Lower lobe of right lung (tissue), 2 donors: Measurements from ENCODE around the gene UGCG. TPM values are rescaled to one million over a fixed set of nuclear protein-coding genes. Genes with fewer than 3 reads are reported as not detected.

Experiments used
- ATAC-seq, 2 donors: fragments of 200-7000 bp; cut with Tn5 transposase; one replicate each; pipeline ENCODE4 v1.9.1; 2020 to 2022; ENCODE audit warnings: mild to moderate bottlenecking in 2 of 2, moderate library complexity in 2 of 2
- DNase-seq: peaks from one replicate; pipeline ENCODE4 v3.0.0-alpha.2; 2020
- H3K27ac ChIP-seq: fragments of 200-600 bp; one replicate; pipeline ENCODE4 v1.8.0; 2022
- H3K27me3 ChIP-seq: fragments of 200-600 bp; one replicate; pipeline ENCODE4 v1.8.0; 2022; ENCODE audit warnings: low read depth
- H3K36me3 ChIP-seq: fragments of 200-600 bp; one replicate; pipeline ENCODE4 v1.8.0; 2022; ENCODE audit warnings: mild to moderate bottlenecking
- H3K4me1 ChIP-seq: fragments of 200-600 bp; one replicate; pipeline ENCODE4 v1.8.0; 2022
- H3K4me3 ChIP-seq: fragments of 200-600 bp; one replicate; pipeline ENCODE4 v1.8.0; 2022; ENCODE audit warnings: mild to moderate bottlenecking
- H3K9me3 ChIP-seq: fragments of 200-600 bp; one replicate; pipeline ENCODE4 v1.8.0; 2022
- CTCF ChIP-seq: fragments of 200-600 bp; IDR thresholded peaks from one replicate; pipeline ENCODE4 v1.8.0; 2022; ENCODE audit warnings: antibody characterized with exemption, mild to moderate bottlenecking
- intact Hi-C: fragments of 100-400 bp; cut with DNase I; formaldehyde crosslinking; loops from one replicate; pipeline ENCODE4 v1.11.0; 2022
- total RNA-seq: library from RNA; stranded (reverse); fragmentation: NEBNext Ultra II Directional; extraction: Animal tissue kit (Norgen Biotek cat#: 25700); gene quantifications from one replicate; pipeline ENCODE4 v1.2.1, GENCODE V29; 2021
- donor health status: DM: no; HTN: yes; CAD: no; lungs with severe emphysema.

UGCG gene
- total RNA-seq, 1 donor from 2014 or later, result 41.3 TPM

DNA sequence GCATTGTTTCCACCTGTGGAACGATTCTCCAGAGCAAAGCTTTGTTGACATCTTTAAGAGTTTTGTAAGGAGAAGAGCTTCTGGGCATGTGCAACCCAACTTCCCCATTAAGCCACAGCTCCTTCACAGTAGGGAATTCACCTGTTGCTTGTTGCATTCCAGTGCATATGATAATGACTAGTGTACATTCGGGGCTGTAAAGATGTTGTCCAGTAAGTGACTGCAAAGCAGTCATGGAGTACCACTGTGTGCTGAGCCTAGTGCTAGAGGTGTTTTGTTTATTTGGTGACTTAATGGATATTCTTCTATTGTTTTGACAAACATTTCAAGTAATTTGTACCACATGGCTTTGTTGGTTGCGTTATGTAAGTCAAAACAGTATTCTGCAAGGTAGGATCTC lies 12.8 kb downstream of the UGCG start:
- no peak overlapping the region for H3K4me3 ChIP-seq
- no peak overlapping the region for H3K27ac ChIP-seq
- intact Hi-C loops, result no loop called here
- ATAC-seq, result peak; percentile 69 to 75
- no peaks in the 10 kb centered on the region for H3K27me3 ChIP-seq
- H3K36me3 ChIP-seq, result no peaks in the 10 kb centered on the region
- DNase-seq, result no peak
- no peak for TF ChIP-seq CTCF
- peaks cover 41% of the 10 kb centered on the region for H3K4me1 ChIP-seq
- H3K9me3 ChIP-seq, result no peaks in the 10 kb centered on the region

GRCh38 chr9:111910428-111910827 lies 13.8 kb downstream of the UGCG start:
- Histone ChIP-seq H3K9me3 (no peaks in the 10 kb centered on the region), H3K27me3 (no peaks in the 10 kb centered on the region), H3K36me3 (no peaks in the 10 kb centered on the region), H3K4me1 (peaks cover 50% of the 10 kb centered on the region), H3K27ac (no peak overlapping the region), H3K4me3 (no peak overlapping the region)
- intact Hi-C loops, result no loop called here
- no peak for ATAC-seq
- no peak for DNase-seq
- TF ChIP-seq CTCF, result no peak

DNA sequence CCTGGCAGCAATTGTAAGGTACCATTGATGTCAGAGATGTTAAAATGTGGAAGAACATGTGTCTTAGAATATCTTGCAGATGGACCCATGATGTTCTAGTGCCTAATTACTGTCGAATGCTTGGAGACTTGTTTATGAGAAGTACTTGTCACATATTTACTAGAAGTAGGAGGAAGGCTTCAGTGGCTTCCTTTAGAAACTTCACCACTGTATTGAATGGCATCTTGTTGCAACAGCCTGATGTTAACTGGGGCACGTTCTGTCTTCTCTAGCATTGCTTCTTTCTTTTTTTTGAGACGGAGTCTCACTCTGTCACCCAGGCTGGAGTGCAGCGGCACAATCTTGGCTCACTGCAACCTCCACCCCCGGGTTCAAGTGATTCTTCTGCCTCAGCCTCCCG lies 16.5 kb downstream of the UGCG start:
- intact Hi-C loops, result no loop called here
- no peak overlapping the region for H3K4me3 ChIP-seq
- no peak for ATAC-seq

DNA sequence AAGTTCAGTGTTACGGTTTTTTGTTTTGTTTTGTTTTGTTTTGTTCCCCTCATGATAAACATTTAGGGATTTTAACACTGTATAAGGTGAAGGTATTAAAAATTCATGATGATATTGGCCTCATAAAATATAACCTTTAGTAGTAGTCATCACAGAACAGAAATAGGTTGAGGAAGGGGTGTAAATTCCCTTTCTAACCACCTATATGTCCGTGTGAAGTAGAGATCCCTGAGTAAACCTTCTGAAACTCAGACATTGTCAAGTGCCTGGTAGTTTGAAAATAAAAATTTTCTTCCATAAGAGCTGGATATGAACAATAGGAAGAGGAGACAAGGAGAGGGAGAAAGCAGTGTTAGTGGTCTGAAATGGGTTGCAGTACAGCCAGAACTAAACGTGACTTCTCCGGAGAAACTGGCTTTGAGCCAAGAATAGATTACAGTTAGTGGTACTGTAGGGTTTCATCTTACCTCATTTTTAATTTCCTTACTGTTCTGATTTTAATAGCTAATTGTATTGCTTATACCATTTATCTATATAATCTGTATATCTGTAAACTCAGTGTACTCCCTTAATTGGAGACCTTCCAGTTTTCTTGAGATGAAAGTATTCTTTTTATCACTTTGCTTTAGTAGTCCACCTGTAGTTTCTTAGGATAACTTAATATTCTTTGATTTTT lies 18.3 kb downstream of the UGCG start:
- ATAC-seq (peak in 1 of 2 donors; percentile 42), DNase-seq (no peak)
- Histone ChIP-seq H3K36me3 (peaks cover 4% of the 10 kb centered on the region), H3K27ac (no peak overlapping the region), H3K4me3 (no peak overlapping the region), H3K4me1 (peaks cover 47% of the 10 kb centered on the region), H3K27me3 (no peaks in the 10 kb centered on the region), H3K9me3 (no peaks in the 10 kb centered on the region)
- TF ChIP-seq CTCF, result no peak
- intact Hi-C loops, result no loop called here

More for the DNA sequence above, 16.5 kb downstream of the UGCG start:
- Histone ChIP-seq H3K9me3 (no peaks in the 10 kb centered on the region), H3K36me3 (peaks cover 4% of the 10 kb centered on the region), H3K27ac (no peak overlapping the region), H3K4me1 (peaks cover 65% of the 10 kb centered on the region), H3K27me3 (no peaks in the 10 kb centered on the region)
- DNase-seq, result no peak
- no peak for TF ChIP-seq CTCF

DNA sequence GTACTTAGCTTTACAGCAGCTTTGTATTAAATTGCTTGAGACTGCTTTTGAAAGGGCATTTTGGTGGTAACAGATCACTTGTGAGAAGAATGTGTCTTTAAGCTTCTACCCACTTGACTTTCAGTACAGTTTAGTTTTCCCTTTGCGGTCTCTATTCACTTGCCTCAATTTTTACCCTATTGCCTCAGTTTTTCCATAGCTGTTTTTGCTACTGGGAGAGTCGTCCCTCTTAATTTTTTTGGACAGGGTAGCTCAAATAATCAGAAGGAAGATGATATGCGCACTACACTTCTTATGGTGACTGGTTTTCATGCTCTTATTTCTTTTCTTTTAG lies 18.8 kb downstream of the UGCG start:
- peaks cover 43% of the 10 kb centered on the region for H3K4me1 ChIP-seq
- intact Hi-C loops, result no loop called here
- H3K4me3 ChIP-seq, result no peak overlapping the region
- no peaks in the 10 kb centered on the region for H3K27me3 ChIP-seq
- DNase-seq (no peak), ATAC-seq (no peak)
- no peak overlapping the region for H3K27ac ChIP-seq
- H3K36me3 ChIP-seq, result peaks cover 4% of the 10 kb centered on the region
- no peaks in the 10 kb centered on the region for H3K9me3 ChIP-seq
- TF ChIP-seq CTCF, result no peak
